ENCODE data around the gene MYH10.

- TF ChIP-seq CTCF (IDR thresholded peaks at IDR 0.05) (no peak), POLR2A (IDR thresholded peaks at IDR 0.05) (no peak), EP300 (IDR thresholded peaks at IDR 0.05) (no peak)
These were observed 26.2 kb upstream of the MYH10 start for GRCh38 chr17:8656693-8657092.

All from upper lobe of left lung (tissue), 4 donors.